Endothelial cell of umbilical vein (primary cell): Measurements from ENCODE around the gene LGR6. TPM values are rescaled to one million over a fixed set of nuclear protein-coding genes. Genes with fewer than 3 reads are reported as not detected.

ENCODE experiments used
- BruUV-seq: library from RNA; stranded (reverse); fragments of 400-500 nt; replicated peaks from 2 replicates; lab custom pipeline; 2021; lab: Mats Ljungman, UMichigan
- CTCF ChIA-PET: fragments of 300-600, 350-600 bp; sonication (Branson Sonifier 250); formaldehyde crosslinking; loops from one replicate; lab custom pipeline; 2021; ENCODE audit warnings: antibody characterized with exemption, inconsistent platforms; lab: Charles Lee
- POLR2A ChIA-PET: fragments of 300-600, 350-600 bp; sonication (Branson Sonifier 250); formaldehyde crosslinking; loops from one replicate; lab custom pipeline; 2021; ENCODE audit warnings: antibody characterized with exemption, inconsistent platforms; lab: Charles Lee
- DNase-seq: peaks from one replicate; pipeline ENCODE4 v3.0.0-alpha.2; 2011; ENCODE audit warnings: low read depth, low spot score
- FAIRE-seq: peaks from 2 replicates; lab custom pipeline; 2011; peaks lifted over from hg19 to GRCh38; lab: Jason Lieb, UNC
- H2AFZ ChIP-seq: 2 replicates; pipeline ENCODE4 v1.6.0; 2012; ENCODE audit warnings: low read depth, low read length, control low read depth, inconsistent platforms
- H3K27ac ChIP-seq: 2 replicates; pipeline ENCODE4 v1.5.1; 2011; ENCODE audit warnings: low read depth, mild to moderate bottlenecking, control low read depth, low read length, moderate library complexity; ENCODE audit not compliant: insufficient read depth
- H3K27me3 ChIP-seq, 2 experiments: 2 replicates each; pipeline versions ENCODE4 v1.6.0 to v1.6.1; 2011; ENCODE audit warnings: low read length in 2 of 2, mixed read lengths in 1 of 2; ENCODE audit not compliant: control insufficient read depth in 2 of 2, insufficient read depth in 2 of 2
- H3K36me3 ChIP-seq, 2 experiments: 2 replicates in 1 of 2; 3 replicates in 1 of 2; pipeline ENCODE4 v1.5.1; 2011; ENCODE audit warnings: low read length in 2 of 2, mild to moderate bottlenecking in 1 of 2, moderate library complexity in 1 of 2; ENCODE audit not compliant: control insufficient read depth in 2 of 2, insufficient read depth in 2 of 2; ENCODE audit errors: extremely low read depth in 1 of 2
- H3K4me1 ChIP-seq: 3 replicates; pipeline ENCODE4 v1.5.1; 2011; ENCODE audit warnings: mild to moderate bottlenecking, low read length; ENCODE audit not compliant: control insufficient read depth, insufficient read depth; ENCODE audit errors: extremely low read depth
- H3K4me2 ChIP-seq: 2 replicates; pipeline ENCODE4 v1.6.1; 2011; ENCODE audit warnings: low read length, control low read depth, mixed read lengths; ENCODE audit not compliant: insufficient read depth
- H3K4me3 ChIP-seq, 3 experiments: fragments of 200-600 bp in 1 of 3; sonication (generic), shearing (Covaris generic) in 1 of 3; replicated peaks in 1 of 3; 2 replicates each; pipeline ENCODE4 v1.5.1; 2011 to 2016; ENCODE audit warnings: control low read depth in 3 of 3, low read length in 3 of 3, mild to moderate bottlenecking in 2 of 3, inconsistent platforms in 1 of 3, low read depth in 1 of 3, moderate library complexity in 1 of 3; ENCODE audit not compliant: insufficient read depth in 1 of 3
- H3K79me2 ChIP-seq: 2 replicates; pipeline ENCODE4 v1.6.0; 2012; ENCODE audit warnings: low read length, inconsistent platforms; ENCODE audit not compliant: control insufficient read depth, insufficient read depth
- H3K9ac ChIP-seq: replicated peaks from 2 replicates; pipeline ENCODE3; 2011; ENCODE audit warnings: low read length, control low read depth; ENCODE audit not compliant: insufficient read depth; ENCODE audit errors: extremely low read depth
- H3K9me1 ChIP-seq: replicated peaks from 3 replicates; pipeline ENCODE4 v1.6.0; 2011; ENCODE audit warnings: mild to moderate bottlenecking, low read length; ENCODE audit not compliant: control insufficient read depth, insufficient read depth; ENCODE audit errors: extremely low read depth
- H3K9me3 ChIP-seq: replicated peaks from 2 replicates; pipeline ENCODE4 v1.5.1; 2012; ENCODE audit warnings: low read length, inconsistent platforms; ENCODE audit not compliant: control insufficient read depth, insufficient read depth
- H4K20me1 ChIP-seq: replicated peaks from 2 replicates; pipeline ENCODE3; 2011; ENCODE audit warnings: mild to moderate bottlenecking, low read length; ENCODE audit not compliant: control insufficient read depth, insufficient read depth; ENCODE audit errors: extremely low read depth
- CTCF ChIP-seq, 2 donors: IDR thresholded peaks; 1 replicate in 1 of 2; 2 replicates in 1 of 2; pipeline ENCODE4 v1.5.1; 2011; ENCODE audit warnings: low read length in 2 of 2, mild to moderate bottlenecking in 2 of 2, moderate library complexity in 2 of 2, control low read depth in 1 of 2, inconsistent platforms in 1 of 2, low read depth in 1 of 2; ENCODE audit not compliant: insufficient read depth in 1 of 2; ENCODE audit errors: extremely low read depth in 1 of 2
- EZH2 ChIP-seq: IDR thresholded peaks from 2 replicates; pipeline ENCODE4 v1.6.1; 2012; ENCODE audit warnings: borderline replicate concordance, low read depth, mild to moderate bottlenecking, moderate library complexity, low read length, inconsistent platforms; ENCODE audit not compliant: severe bottlenecking
- FOS ChIP-seq: IDR thresholded peaks from 2 replicates; pipeline ENCODE4 v1.6.1; 2011; ENCODE audit warnings: mild to moderate bottlenecking, low read length, moderate library complexity, borderline replicate concordance; ENCODE audit not compliant: insufficient read depth
- GATA2 ChIP-seq: IDR thresholded peaks from 2 replicates; pipeline ENCODE4 v1.7.0; 2011; ENCODE audit warnings: low read depth, mild to moderate bottlenecking, moderate library complexity, mixed read lengths, low read length; ENCODE audit not compliant: insufficient read length, insufficient read depth
- JUN ChIP-seq: IDR thresholded peaks from 2 replicates; pipeline ENCODE4 v1.6.1; 2011; ENCODE audit warnings: borderline replicate concordance, low read depth; ENCODE audit not compliant: insufficient read length, insufficient read depth
- MAX ChIP-seq: IDR thresholded peaks from 2 replicates; pipeline ENCODE4 v1.6.1; 2011; ENCODE audit not compliant: insufficient read depth, insufficient read length
- MYC ChIP-seq: IDR thresholded peaks from one replicate; pipeline ENCODE4 v1.6.1; 2011; ENCODE audit warnings: mild to moderate bottlenecking, low read depth, low read length
- POLR2A ChIP-seq: IDR thresholded peaks from 2 replicates; pipeline ENCODE4 v1.6.1; 2012; ENCODE audit warnings: low read depth, mild to moderate bottlenecking, control low read depth, low read length
- POLR2AphosphoS5 ChIP-seq: IDR thresholded peaks from 2 replicates; pipeline ENCODE4 v1.6.1; 2012; ENCODE audit warnings: low read depth, mild to moderate bottlenecking, control low read depth, low read length, moderate library complexity; ENCODE audit not compliant: insufficient read depth
- dilution Hi-C: fragments of 300-500 bp; cut with MboI; formaldehyde crosslinking; loops from one replicate; pipeline ENCODE4 v1.15.0; 2019; ENCODE audit warnings: low sequenced_read_pairs; ENCODE audit not compliant: extremely low pct_ligation_motif_present
- intact Hi-C: fragments of 100-400 bp; cut with micrococcal nuclease; formaldehyde crosslinking; loops from one replicate; pipeline ENCODE4 v1.10.0; 2022
- polyA plus RNA-seq, 4 experiments: library from polyadenylated mRNA; depleted of rRNA in 3 of 4; stranded (reverse) in 3 of 4; unstranded in 1 of 4; fragments of >200 nt; gene quantifications; 2 replicates each; pipeline versions ENCODE4 v1.2.1 to v1.2.3, GENCODE V29; 2011 to 2012; ENCODE audit warnings: missing spikeins in 1 of 4
- total RNA-seq: library from RNA; stranded (reverse); gene quantifications from 2 replicates; pipeline ENCODE4 v1.2.3, GENCODE V29; 2021

LGR6 gene
- total and polyA plus RNA-seq, 2 donors (not counting 3 experiments of a cell fraction or from before 2014, with no cell fraction given), result not detected

GRCh38 chr1:202164271-202165037 lies 29.1 kb upstream of the LGR6 start:
- no peaks in the 10 kb centered on the region for H3K79me2 ChIP-seq
- no peak for DNase-seq
- TF ChIP-seq GATA2 (no peak), JUN (no peak), POLR2AphosphoS5 (no peak)
- no peaks in the 10 kb centered on the region for H3K9me3 ChIP-seq
- ChIA-PET CTCF (no interaction called here), POLR2A (no interaction called here)
- H3K27ac ChIP-seq, result no peak overlapping the region
- no peak overlapping the region for H3K9ac ChIP-seq
- H4K20me1 ChIP-seq, result no peaks in the 10 kb centered on the region
- peaks cover 7% of the 10 kb centered on the region for H3K4me1 ChIP-seq
- H3K36me3 ChIP-seq, result no peaks in the 10 kb centered on the region
- intact Hi-C loops, result no loop called here
- no peak for FAIRE-seq
- no peak overlapping the region for H3K4me3 ChIP-seq
- H3K9me1 ChIP-seq, result no peaks in the 10 kb centered on the region
- no peak overlapping the region for H2AFZ ChIP-seq
- H3K27me3 ChIP-seq, result no peaks in the 10 kb centered on the region
- H3K4me2 ChIP-seq, result no peak overlapping the region
- dilution Hi-C loops, result no loop called here
- no TSS peak for BruUV-seq

GRCh38 chr1:202165267-202165941 lies 28.2 kb upstream of the LGR6 start:
- intact Hi-C loops, result no loop called here
- POLR2A ChIA-PET, result no interaction called here
- no peak for FAIRE-seq

More at GRCh38 chr1:202165267-202165941, 28.2 kb upstream of the LGR6 start:
- CTCF ChIA-PET, result interaction anchor here (1.1 kb wide), 1 partner anchor 11 kb away, joined by 6 read pairs; no protein-coding TSS in a partner anchor
- no peaks in the 10 kb centered on the region for H3K9me3 ChIP-seq
- no peak overlapping the region for H3K4me3 ChIP-seq
- no peak overlapping the region for H2AFZ ChIP-seq
- H3K27me3 ChIP-seq, result no peaks in the 10 kb centered on the region
- TF ChIP-seq MYC (no peak), MAX (no peak), POLR2AphosphoS5 (no peak), EZH2 (no peak), GATA2 (no peak), POLR2A (no peak), FOS (no peak), JUN (no peak), CTCF (IDR thresholded peaks at IDR 0.05; ENCODE audit: extremely low read depth in 1 of 2, insufficient read depth in 1 of 2, low read depth in 1 of 2, low read length in 2 of 2) (no peak)
- H3K36me3 ChIP-seq, result no peaks in the 10 kb centered on the region
- H3K9ac ChIP-seq, result no peak overlapping the region
- no peaks in the 10 kb centered on the region for H3K9me1 ChIP-seq
- no peaks in the 10 kb centered on the region for H3K4me1 ChIP-seq
- H3K27ac ChIP-seq, result no peak overlapping the region
- dilution Hi-C loops, result no loop called here
- no peak overlapping the region for H3K4me2 ChIP-seq
- H4K20me1 ChIP-seq, result no peaks in the 10 kb centered on the region
- no TSS peak for BruUV-seq
- H3K79me2 ChIP-seq, result no peaks in the 10 kb centered on the region
- no peak for DNase-seq
